HG02571 (cell line): ENCODE measurements around the gene CCNQ.

Experiments
- ATAC-seq: cut with Tn5 transposase; IDR thresholded peaks from one replicate; pipeline ENCODE4 v1.9.1; 2021; ENCODE audit warnings: mild to moderate bottlenecking, moderate library complexity; ENCODE audit not compliant: unreplicated experiment

CCNQ gene

DNA sequence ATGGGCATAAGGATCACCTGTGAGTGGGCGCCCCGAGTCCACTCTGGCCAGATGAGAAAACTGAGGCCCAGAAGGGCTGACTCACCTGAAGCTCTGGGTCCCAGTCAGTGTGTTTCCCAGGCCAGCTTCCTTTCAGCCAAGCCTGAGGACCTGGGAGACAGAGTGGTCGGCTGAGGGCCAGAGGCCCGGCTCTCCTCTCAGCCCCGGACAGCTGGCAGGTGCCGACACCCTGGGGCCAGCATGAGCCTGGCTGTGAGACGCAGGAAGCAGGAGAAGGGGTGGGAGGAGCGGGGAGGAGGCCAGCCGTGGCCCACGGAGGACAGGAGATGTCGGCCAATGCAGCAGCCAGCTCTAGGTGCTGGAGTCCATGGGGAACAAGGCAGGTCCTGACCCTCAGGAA lies 52.6 kb downstream of the CCNQ start:
- no peak for ATAC-seq

DNA sequence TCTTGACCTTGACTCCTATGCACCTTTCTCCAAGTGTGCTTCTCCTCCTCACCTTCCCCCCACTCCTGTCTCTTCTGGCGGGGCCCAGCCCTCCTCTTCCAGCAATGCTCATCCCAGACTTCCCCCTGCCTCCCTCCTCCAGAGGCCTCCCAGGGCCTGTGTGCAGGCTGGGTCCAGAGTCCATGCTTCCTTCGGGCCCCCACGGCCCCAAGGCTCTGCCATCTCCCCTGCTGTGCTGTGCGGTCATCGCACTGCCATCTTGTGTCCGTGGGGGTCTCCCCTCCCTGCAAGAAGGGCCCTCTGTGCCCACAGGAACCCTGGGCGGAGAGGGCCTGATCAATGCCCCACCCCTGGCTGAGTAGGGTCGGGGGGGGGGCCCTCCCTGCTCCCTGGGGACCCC lies 54.2 kb downstream of the CCNQ start:
- ATAC-seq, result no peak

DNA sequence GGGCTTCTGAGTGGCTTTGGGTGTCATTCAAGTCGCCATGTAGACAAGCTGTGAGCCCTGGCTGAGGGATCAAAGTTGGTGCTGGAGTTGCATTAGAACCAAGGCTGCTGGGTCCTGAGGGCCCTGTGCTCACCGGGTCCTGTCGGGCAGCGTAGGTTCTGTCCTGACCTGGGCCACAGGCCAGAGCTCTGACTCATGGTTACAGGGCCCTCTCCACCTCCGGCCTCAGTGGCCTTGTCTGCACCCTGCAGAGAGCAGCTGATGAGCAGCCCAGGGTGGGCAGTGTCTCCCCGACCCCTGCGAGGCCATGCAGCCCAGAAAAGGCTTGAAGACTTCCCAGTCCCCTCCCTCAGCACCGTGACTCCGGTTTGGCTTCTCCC lies 59.0 kb downstream of the CCNQ start:
- ATAC-seq, result no peak

DNA sequence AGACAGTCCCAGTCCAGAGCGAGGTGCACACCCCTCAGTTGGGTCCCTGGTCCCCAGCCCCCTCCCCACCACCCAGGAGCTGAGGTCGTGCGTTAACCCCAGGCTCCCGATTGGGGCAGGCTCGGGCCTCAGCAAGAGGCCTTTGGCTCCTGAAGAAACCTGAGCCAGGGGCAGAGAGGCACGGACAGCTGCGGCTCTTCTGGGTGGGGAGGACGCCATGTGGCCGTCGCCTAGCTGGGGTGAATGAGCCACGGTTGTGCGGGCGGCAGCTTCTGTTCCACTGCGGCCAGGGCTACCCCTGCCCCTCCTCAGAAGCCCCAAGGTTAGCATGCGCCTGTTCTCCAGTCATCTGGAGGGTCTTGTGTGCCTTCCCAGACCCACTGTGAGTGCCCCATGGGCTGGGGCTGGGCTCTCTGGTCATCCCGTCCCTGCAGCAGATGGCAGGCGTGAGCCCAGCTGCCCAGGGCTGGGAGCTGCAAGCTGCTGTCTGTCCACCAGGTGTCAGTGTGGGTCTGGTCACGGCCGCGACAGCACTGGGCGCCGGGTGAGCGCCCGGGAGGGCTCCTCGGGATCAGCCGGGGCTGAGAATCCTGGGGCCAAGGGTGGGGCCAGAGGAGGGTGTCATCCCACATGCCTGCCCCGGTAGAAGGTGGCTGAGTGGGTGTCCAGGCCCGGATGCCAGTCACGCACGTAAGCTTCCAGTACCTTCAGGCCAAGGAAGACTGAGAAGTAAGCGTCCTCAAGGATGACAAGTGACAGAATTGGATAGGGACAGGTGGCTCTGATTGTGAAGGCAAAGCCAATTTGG lies 59.6 kb downstream of the CCNQ start:
- peak; percentile 63 for ATAC-seq

GRCh38 chrX:153538424-153538823 lies 60.5 kb downstream of the CCNQ start:
- ATAC-seq, result no peak
